SK-N-SH treated with all-trans-retinoic acid at 6 μM for 48 hours (cell line): Measurements from ENCODE around the gene IL4R.

Experiments
- ARNTL ChIP-seq: fragments of 450-650 bp; formaldehyde crosslinking; IDR thresholded peaks from 2 replicates; pipeline ENCODE4 v1.5.0; 2020; ENCODE audit warnings: low read depth, mild to moderate bottlenecking, moderate library complexity, borderline replicate concordance
- BACH2 ChIP-seq: fragments of 250-450 bp; sonication (Bioruptor Pico); IDR thresholded peaks from 2 replicates; pipeline ENCODE4 v1.9.0; 2021; ENCODE audit warnings: mild to moderate bottlenecking, borderline replicate concordance
- GLIS3 ChIP-seq: fragments of 250-450 bp; sonication (Bioruptor Pico); IDR thresholded peaks from 2 replicates; pipeline ENCODE4 v1.5.0; 2020; ENCODE audit warnings: mild to moderate bottlenecking, moderate library complexity
- PPARA ChIP-seq: fragments of 250-450 bp; sonication (Bioruptor Pico); IDR thresholded peaks from 2 replicates; pipeline ENCODE4 v1.5.0; 2020; ENCODE audit warnings: mild to moderate bottlenecking, borderline replicate concordance
- RARB ChIP-seq: fragments of 250-450 bp; sonication (Bioruptor Pico); IDR thresholded peaks from 2 replicates; pipeline ENCODE4 v1.8.0; 2021; ENCODE audit warnings: mild to moderate bottlenecking, moderate library complexity
- SNAI2 ChIP-seq: fragments of 250-450 bp; sonication (Bioruptor Pico); IDR thresholded peaks from 2 replicates; pipeline ENCODE4 v1.5.0; 2020; ENCODE audit warnings: mild to moderate bottlenecking, moderate library complexity
- TOX ChIP-seq: fragments of 250-450 bp; sonication (Bioruptor Pico); IDR thresholded peaks from 2 replicates; pipeline ENCODE4 v1.8.0; 2021; ENCODE audit warnings: mild to moderate bottlenecking, moderate library complexity, borderline replicate concordance
- ZC3H10 ChIP-seq: fragments of 250-450 bp; sonication (Bioruptor Pico); IDR thresholded peaks from 2 replicates; pipeline ENCODE4 v1.5.1; 2021; ENCODE audit warnings: mild to moderate bottlenecking, moderate library complexity
- ZFP30 ChIP-seq: fragments of 450-650 bp; formaldehyde crosslinking; IDR thresholded peaks from 2 replicates; pipeline ENCODE4 v1.5.0; 2022; ENCODE audit warnings: mild to moderate bottlenecking, moderate library complexity
- TF ChIP-seq, protein P1 (sequence below): fragments of 250-450 bp; sonication (Bioruptor Pico); IDR thresholded peaks from 2 replicates; pipeline ENCODE4 v1.8.0; 2021; ENCODE audit warnings: low read depth, mild to moderate bottlenecking, moderate library complexity, borderline replicate concordance
- TF ChIP-seq, protein P2 (sequence below): fragments of 250-450 bp; sonication (Bioruptor Pico); IDR thresholded peaks from 2 replicates; pipeline ENCODE4 v1.5.0; 2020; ENCODE audit warnings: mild to moderate bottlenecking, moderate library complexity
- TF ChIP-seq, protein P3 (sequence below): fragments of 250-450 bp; sonication (Bioruptor Pico); IDR thresholded peaks from 2 replicates; pipeline ENCODE4 v1.8.0; 2020; ENCODE audit warnings: mild to moderate bottlenecking, moderate library complexity, borderline replicate concordance

DNA sequence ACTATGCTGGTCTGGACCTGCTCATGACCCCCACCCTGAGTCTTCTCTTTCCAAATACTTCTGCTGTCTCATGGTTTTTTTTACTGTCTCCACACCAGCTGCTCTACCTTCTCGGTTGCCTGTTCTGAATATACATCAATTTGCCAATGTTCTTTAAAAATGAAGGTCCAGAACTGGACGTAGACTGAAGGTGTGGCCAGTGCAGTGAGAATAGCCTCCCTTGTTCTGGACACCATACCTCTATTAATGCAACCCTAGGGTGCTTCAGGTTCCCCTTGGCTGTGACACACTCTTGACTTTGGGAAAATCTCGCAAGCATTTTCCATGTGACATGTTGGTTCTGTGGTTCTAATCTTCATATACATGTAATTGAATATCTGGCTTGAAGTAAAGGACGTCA is 72.9 kb downstream of the IL4R start:
- TF ChIP-seq, protein P1, sequence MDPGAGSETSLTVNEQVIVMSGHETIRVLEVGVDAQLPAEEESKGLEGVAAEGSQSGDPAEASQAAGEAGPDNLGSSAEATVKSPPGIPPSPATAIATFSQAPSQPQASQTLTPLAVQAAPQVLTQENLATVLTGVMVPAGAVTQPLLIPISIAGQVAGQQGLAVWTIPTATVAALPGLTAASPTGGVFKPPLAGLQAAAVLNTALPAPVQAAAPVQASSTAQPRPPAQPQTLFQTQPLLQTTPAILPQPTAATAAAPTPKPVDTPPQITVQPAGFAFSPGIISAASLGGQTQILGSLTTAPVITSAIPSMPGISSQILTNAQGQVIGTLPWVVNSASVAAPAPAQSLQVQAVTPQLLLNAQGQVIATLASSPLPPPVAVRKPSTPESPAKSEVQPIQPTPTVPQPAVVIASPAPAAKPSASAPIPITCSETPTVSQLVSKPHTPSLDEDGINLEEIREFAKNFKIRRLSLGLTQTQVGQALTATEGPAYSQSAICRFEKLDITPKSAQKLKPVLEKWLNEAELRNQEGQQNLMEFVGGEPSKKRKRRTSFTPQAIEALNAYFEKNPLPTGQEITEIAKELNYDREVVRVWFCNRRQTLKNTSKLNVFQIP (CRISPR knock-in tag): no peak
- no peak for TF ChIP-seq ZFP30
- TF ChIP-seq, protein P2, sequence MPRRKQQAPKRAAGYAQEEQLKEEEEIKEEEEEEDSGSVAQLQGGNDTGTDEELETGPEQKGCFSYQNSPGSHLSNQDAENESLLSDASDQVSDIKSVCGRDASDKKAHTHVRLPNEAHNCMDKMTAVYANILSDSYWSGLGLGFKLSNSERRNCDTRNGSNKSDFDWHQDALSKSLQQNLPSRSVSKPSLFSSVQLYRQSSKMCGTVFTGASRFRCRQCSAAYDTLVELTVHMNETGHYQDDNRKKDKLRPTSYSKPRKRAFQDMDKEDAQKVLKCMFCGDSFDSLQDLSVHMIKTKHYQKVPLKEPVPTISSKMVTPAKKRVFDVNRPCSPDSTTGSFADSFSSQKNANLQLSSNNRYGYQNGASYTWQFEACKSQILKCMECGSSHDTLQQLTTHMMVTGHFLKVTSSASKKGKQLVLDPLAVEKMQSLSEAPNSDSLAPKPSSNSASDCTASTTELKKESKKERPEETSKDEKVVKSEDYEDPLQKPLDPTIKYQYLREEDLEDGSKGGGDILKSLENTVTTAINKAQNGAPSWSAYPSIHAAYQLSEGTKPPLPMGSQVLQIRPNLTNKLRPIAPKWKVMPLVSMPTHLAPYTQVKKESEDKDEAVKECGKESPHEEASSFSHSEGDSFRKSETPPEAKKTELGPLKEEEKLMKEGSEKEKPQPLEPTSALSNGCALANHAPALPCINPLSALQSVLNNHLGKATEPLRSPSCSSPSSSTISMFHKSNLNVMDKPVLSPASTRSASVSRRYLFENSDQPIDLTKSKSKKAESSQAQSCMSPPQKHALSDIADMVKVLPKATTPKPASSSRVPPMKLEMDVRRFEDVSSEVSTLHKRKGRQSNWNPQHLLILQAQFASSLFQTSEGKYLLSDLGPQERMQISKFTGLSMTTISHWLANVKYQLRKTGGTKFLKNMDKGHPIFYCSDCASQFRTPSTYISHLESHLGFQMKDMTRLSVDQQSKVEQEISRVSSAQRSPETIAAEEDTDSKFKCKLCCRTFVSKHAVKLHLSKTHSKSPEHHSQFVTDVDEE (CRISPR knock-in tag): no peak
- no peak for TF ChIP-seq ZC3H10 (CRISPR knock-in tag)
- TF ChIP-seq, protein P3, sequence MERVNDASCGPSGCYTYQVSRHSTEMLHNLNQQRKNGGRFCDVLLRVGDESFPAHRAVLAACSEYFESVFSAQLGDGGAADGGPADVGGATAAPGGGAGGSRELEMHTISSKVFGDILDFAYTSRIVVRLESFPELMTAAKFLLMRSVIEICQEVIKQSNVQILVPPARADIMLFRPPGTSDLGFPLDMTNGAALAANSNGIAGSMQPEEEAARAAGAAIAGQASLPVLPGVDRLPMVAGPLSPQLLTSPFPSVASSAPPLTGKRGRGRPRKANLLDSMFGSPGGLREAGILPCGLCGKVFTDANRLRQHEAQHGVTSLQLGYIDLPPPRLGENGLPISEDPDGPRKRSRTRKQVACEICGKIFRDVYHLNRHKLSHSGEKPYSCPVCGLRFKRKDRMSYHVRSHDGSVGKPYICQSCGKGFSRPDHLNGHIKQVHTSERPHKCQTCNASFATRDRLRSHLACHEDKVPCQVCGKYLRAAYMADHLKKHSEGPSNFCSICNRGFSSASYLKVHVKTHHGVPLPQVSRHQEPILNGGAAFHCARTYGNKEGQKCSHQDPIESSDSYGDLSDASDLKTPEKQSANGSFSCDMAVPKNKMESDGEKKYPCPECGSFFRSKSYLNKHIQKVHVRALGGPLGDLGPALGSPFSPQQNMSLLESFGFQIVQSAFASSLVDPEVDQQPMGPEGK (CRISPR knock-in tag): no peak
- TF ChIP-seq SNAI2 (CRISPR knock-in tag): no peak
- TF ChIP-seq RARB: no peak
- no peak for TF ChIP-seq BACH2
- TF ChIP-seq TOX (CRISPR knock-in tag): no peak
- TF ChIP-seq ARNTL (CRISPR knock-in tag): no peak
- no peak for TF ChIP-seq PPARA (CRISPR knock-in tag)
- TF ChIP-seq GLIS3 (CRISPR knock-in tag): no peak
